Head of caudate nucleus (tissue), 42 donors: ENCODE measurements around the gene GPX4.

Experiments
- DNase-seq, 42 donors: peaks; one replicate each; pipeline versions ENCODE4 v3.0.0 to v3.0.0-alpha.2; 2020 to 2021; ENCODE audit warnings: mixed read lengths in 7 of 42
- intact Hi-C: fragments of 100-400 bp; cut with DNase I; formaldehyde crosslinking; loops from one replicate; pipeline ENCODE4 v1.15.0; 2022

Gene GPX4, protein sequence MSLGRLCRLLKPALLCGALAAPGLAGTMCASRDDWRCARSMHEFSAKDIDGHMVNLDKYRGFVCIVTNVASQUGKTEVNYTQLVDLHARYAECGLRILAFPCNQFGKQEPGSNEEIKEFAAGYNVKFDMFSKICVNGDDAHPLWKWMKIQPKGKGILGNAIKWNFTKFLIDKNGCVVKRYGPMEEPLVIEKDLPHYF

DNA sequence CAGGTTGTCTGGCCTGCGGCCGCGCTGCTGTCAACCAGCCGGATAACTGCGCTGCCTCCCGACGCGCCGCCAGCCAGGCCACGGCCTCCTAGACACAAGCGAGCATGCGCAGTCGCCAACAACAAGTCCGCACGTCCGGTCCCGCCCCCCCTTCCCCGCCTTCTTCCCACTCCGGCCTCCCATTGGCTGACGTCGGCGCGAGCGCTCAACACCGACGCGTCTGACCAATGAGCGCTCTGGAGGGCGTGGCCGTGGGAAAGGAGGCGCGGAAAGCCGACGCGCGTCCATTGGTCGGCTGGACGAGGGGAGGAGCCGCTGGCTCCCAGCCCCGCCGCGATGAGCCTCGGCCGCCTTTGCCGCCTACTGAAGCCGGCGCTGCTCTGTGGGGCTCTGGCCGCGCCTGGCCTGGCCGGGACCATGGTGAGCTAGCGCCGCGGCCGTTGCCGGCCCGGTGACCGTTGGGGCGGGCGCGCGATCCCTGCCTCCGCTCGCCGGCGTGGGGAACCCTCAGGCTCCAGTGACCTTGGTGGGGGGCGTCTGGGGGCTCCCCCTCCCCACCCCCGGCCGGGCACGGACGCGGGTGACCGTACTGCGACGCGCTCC lies at the start of gene GPX4:
TSS of gene GPX4 (plus strand) at position 287 of the 603 bp plus-strand sequence. CDS start at position 337, 50 bp downstream.
- intact Hi-C loops: no loop called here
- peak; percentile 96 to 100 (median 99) for DNase-seq

DNA sequence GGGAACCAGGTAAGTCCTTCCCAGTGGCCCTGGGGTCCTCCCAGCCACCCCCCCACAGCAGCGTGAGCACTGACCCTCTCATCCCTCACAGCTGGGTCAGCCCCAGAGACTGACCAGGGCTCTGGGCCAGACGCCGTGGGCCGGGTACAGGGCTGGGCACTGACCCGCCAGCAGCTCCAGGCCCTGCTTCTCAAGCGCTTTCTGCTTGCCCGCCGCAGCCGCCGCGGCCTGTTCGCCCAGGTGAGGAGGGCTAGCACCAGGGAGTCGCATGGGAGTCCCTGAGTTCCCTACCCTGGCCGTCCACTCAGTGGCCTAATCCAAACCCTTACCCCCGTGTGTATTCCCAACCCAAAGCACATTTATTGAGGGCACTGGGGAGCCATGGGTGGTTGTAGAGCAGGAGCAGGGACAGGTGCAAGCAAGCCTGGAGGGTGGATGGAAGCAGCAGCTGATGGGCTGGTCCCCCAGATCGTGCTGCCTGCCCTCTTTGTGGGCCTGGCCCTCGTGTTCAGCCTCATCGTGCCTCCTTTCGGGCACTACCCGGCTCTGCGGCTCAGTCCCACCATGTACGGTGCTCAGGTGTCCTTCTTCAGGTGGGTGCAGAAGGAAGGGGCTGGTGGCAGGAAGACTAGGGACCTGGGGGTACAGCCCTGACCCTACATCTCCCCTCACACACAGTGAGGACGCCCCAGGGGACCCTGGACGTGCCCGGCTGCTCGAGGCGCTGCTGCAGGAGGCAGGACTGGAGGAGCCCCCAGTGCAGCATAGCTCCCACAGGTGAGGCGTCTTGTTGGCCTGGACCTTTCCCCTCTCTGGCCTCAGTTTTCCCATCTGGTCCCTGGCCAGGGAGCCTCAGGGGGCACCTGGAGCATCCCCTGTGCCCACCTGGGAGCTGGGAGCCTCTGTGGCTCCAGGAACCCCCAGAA lies 49.4 kb upstream of the GPX4 start:
- intact Hi-C loops: no loop called here
- DNase-seq: no peak

DNA sequence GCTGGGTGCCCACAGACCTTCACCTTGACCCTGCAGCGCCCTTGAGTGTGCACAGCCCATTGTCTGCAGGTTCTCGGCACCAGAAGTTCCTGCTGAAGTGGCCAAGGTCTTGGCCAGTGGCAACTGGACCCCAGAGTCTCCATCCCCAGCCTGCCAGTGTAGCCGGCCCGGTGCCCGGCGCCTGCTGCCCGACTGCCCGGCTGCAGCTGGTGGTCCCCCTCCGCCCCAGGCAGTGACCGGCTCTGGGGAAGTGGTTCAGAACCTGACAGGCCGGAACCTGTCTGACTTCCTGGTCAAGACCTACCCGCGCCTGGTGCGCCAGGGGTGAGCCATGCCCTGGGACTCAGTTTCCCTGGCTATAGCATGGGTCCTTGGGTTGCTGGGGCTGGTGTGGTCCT lies 48.8 kb upstream of the GPX4 start:
- DNase-seq: no peak

DNA sequence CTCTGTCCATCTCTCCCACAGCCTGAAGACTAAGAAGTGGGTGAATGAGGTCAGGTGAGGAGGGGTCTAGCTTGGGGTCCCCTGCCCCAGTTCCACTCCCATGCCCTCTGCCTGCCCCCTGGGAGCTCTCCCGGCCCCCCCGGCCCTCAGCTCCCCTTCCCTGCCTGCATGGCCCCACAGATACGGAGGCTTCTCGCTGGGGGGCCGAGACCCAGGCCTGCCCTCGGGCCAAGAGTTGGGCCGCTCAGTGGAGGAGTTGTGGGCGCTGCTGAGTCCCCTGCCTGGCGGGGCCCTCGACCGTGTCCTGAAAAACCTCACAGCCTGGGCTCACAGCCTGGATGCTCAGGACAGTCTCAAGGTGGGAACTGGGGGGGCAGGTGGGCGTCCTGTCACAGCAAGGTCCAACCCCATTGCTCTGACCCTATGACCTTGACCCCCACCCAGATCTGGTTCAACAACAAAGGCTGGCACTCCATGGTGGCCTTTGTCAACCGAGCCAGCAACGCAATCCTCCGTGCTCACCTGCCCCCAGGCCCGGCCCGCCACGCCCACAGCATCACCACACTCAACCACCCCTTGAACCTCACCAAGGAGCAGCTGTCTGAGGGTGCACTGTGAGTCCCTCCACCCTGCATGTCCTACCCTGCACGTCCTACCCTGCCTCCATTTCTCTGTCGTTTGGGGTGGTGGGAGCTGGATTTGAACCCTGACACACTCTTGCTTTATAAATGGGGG lies 47.7 kb upstream of the GPX4 start:
- no peak for DNase-seq
- intact Hi-C loops: no loop called here

More for the DNA sequence above, 48.8 kb upstream of the GPX4 start:
- intact Hi-C loops: no loop called here

DNA sequence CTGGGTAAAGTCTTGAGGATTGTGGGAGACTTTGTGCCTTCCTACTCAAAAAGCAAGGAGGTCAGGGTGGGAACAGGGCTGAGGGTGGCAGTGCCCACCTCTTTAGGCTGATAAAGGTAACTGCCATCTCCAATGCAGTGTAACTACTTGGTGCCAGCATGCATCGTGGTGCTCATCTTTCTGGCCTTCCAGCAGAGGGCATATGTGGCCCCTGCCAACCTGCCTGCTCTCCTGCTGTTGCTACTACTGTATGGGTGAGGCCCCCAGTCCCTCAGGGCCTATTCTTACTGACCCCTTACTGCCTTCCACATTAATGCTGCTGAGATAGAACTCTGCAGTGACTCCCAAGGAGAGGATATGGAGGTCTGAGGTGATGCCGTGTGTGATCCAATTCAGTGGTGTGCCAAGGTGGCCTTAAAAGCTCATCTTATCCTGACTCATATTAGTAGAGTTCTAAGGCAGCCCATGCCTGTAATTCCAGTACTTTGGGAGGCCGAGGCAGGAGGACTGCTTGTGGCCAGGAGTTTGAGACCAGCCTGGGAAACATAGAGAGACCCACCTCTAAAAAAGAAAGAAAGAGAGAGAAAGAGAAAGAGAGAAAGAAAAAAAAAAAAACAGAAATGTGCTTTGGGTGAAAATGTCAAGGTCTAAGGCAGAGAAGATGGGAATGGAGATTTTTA lies 46.5 kb upstream of the GPX4 start:
- intact Hi-C loops: no loop called here
- DNase-seq: no peak

DNA sequence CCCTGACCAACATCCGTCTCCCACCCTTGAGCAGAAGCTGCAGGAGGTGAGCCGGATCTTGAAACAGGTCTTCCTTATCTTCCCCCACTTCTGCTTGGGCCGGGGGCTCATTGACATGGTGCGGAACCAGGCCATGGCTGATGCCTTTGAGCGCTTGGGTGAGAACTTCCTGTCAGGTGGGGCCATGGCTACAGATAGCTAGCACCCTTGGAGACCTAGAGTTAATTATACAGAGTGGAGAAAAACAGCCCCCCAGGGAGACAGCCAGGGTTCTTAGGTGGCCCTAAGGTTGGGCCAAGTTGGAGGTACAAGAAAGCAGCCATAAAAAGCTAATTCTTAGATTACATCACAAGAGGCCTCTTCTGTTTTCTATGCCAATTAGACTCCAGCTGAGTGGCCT lies 45.7 kb upstream of the GPX4 start:
- no peak for DNase-seq
- intact Hi-C loops: no loop called here

DNA sequence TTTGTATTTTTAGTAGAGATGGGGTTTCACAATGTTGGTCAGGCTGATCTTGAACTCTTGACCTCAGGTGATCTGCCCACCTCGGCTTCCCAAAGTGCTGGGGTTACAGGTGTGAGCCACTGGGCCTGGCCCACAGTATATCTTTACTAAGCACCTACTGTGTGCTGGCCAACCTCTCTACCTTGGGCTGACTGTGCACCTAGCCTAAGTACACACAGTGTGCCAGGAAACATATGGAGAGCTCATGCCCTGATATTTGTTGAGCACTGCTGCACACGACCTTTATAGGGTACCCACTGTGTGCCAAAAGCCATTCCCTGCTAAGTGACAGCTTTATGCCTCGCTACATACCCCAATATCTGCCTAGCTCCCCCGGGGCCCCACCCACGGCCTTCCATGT lies 43.1 kb upstream of the GPX4 start:
- intact Hi-C loops: no loop called here
- DNase-seq: no peak

DNA sequence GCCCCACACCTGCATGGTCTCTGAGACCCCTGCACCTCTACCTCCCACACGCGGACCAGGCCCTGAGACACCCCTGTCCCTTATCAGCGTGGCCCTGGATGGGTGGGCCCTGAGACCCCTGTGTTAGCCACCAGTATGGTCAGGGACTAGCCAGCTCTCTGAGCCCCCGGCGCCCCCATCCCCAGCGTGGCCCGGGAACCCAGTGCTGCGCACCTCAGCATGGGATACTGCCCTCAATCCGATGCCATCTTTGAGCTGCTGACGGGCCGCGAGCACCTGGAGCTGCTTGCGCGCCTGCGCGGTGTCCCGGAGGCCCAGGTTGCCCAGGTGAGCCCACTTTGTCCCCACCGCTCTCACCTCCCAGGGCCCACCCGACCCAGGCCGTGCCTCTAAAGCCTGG lies 41.8 kb upstream of the GPX4 start:
- DNase-seq: no peak

DNA sequence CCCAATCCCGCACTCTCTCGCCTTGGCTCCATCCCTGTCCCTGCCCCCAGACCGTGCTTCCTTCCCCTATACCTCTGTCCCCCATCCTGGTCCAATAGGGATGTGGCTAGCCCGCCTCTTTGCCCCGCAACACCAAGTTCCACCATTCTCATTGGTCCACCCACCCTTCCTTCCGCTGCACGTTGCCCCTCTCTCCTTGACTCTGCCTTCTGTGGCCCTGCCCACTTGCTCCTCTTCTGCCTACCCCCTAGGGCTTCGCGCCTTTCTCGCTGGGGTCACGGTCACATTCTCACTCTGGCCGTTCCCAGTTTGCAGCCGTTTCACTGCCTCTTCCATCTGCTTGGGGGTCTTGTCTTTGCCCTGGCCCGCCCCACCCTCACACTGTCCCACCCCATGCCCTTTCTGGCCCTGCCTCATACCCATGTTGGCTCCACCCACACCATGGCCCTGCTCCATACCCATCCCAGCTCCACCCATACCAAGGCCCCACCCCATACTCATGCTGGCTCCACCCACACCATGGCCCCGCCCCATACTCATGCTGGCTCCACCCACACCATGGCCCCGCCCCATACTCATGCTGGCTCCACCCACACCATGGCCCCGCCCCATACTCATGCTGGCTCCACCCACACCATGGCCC lies 41.3 kb upstream of the GPX4 start:
- DNase-seq: no peak
- intact Hi-C loops: no loop called here

More for the DNA sequence above, 41.8 kb upstream of the GPX4 start:
- intact Hi-C loops: no loop called here

DNA sequence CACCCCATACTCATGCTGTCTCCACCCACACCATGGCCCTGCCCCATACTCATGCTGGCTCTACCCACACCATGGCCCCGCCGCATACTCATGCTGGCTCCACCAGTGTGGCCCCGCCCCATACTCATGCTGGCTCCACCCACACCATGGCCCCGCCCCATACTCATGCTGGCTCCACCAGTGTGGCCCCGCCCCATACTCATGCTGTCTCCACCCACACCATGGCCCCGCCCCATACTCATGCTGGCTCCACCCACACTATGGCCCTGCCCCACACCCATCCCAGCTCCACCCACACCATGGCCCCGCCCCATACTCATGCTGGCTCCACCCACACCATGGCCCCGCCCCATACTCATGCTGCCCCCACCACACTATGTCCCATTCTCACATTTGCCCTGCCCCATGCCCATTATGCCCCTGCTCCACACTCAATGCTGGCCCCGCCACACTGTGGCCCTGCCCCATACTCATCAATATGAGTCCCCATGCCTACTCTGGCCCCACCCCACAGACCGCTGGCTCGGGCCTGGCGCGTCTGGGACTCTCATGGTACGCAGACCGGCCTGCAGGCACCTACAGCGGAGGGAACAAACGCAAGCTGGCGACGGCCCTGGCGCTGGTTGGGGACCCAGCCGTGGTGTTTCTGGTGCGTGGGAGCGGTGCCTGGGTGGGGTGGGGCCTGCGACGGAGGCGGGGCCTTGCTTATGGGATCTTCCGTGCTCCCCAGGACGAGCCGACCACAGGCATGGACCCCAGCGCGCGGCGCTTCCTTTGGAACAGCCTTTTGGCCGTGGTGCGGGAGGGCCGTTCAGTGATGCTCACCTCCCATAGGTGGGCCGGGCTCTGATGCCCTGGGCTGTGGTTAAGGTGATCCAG lies 40.5 kb upstream of the GPX4 start:
- DNase-seq: no peak
- intact Hi-C loops: no loop called here

DNA sequence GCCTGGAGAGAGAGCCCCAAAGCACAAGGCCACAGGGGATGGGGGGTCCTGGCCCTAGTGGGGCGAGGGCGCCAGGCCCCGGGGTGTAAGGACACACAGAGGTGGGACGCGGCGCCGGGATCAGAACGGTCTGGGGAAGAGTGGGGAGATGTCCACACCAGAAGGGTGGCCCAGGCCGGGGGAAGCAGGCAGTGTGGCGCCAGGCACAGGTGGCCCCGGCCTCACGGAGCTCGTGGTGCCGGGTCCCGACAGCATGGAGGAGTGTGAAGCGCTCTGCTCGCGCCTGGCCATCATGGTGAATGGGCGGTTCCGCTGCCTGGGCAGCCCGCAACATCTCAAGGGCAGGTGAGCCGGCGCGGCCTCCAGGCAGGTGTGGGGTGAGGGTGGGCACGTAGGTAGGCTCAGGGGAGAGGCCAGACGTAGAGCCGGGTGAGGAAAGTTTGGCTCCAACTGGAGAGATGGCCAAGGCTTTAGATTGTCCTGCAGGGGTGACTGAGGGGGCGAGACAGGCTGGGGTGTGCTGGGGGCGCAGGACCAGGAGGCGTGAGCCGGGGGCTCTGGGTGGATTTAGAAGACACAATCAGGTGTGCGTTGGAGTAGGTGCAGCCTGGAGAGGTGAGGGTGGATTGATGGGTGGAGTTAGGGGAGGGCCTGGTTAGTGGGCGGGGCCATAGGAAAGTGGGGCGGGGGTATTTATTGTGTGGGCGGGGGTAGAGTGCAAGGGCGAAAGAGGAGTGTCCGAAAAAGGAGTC lies 39.7 kb upstream of the GPX4 start:
- intact Hi-C loops: no loop called here
- DNase-seq: no peak

DNA sequence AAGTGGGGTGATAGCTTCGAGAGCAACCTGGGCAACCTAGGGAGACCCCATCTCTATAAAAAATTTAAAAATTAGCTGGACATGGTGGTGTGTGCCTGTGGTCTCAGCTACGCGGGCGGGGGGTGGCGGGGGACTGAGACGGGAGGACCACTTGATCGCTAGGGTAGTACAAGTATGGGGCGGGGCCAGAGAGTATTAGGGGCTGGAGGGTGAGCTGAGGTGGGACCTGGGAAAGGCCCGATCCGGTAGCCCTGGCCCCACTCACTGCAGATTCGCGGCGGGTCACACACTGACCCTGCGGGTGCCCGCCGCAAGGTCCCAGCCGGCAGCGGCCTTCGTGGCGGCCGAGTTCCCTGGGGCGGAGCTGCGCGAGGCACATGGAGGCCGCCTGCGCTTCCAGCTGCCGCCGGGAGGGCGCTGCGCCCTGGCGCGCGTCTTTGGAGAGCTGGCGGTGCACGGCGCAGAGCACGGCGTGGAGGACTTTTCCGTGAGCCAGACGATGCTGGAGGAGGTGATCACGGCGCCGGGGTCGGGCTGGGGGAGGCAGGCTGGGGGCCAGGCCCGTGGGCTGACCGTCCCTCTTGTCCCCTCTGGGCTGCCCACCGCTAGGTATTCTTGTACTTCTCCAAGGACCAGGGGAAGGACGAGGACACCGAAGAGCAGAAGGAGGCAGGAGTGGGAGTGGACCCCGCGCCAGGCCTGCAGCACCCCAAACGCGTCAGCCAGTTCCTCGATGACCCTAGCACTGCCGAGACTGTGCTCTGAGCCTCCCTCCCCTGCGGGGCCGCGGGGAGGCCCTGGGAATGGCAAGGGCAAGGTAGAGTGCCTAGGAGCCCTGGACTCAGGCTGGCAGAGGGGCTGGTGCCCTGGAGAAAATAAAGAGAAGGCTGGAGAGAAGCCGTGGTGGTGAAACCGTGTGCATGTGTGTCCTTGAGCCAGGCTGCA lies 38.9 kb upstream of the GPX4 start:
- intact Hi-C loops: no loop called here
- peak in 32 of 42 donors; percentile 16 to 74 (median 56) for DNase-seq

DNA sequence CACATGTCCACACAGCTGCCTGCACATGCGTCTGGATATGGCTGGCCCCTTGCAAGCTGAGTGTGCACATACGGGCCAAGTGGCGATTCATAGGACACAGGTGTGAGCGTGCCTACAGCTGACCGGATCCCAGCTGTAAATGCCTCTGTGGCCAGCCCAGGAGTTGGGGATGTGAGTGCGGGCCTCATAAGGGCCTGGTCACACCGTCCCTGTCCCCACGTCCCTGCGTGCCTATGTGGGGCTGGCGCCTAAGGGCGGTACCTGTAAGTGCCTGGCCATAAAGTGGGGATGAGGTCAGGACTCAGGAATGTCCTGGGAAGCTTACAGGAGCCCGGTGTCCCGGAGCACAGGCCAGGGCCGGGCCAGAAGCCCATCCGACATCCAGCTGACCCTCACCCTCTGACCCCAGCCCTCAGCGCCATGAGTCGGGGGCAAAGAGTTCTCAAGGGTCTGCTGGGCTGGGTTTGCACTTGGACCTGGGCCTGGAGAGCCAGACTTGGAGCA lies 38.1 kb upstream of the GPX4 start:
- DNase-seq: no peak
- intact Hi-C loops: no loop called here

DNA sequence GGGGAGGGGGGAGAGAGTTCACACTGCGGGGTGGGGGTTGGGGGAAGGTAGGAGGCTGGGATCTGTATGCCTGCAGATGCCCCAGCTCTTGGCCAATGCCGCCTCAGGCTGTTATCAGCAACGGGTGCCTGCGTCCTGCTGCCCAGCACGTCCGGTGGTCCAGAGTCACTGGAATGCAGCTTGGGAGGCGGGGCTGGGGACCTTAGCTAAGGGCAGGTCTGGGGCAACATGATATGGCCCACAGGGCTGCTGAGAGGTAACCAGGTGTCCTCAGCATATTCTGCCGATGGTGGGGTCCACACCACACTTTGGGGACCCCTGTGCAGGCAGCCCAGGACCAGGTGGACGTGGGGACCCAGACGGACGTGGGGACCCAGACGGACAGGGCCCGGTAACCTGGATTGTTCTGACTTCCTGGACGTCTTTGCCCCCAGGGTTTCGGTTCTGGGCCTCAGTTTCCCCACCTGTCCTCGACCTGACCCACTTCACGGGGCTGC lies 37.5 kb upstream of the GPX4 start:
- no peak for DNase-seq
- intact Hi-C loops: no loop called here

DNA sequence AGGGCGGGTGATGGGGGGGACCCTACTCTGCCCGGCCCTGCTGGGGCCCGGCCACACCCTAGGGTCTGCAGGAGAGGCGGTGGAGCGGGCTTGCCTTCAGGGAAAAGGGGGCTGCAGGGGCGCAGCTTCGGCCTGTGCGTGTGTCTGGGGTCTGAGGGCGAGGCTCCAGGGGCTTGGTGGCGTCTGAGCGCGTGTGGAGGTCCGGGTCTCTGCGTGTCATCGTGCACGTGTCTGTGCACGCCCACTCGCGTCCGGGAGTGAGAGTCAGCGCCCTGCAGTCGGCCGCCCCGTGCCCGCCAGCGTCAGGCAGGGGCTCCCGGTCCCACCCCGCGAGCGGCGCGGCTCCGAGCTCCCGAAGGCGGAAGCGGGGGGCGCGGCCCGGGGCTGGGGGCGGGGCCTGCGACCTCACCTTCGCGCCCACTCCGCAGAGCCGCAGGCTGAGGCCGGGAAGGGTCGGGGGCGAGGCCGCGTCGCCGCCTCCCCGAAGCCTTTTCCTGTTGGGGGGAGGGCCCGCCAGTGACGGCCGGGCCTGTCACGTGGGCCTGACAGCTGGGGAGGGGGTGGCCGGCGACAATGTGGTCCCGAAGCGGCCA lies 37.0 kb upstream of the GPX4 start, which contains the start of gene ARHGAP45:
TSS of gene ARHGAP45 (plus strand) at position 420 of the 593 bp plus-strand sequence. CDS start 239 bp downstream, outside the sequence.
- peak in 6 of 42 donors; percentile 23 to 42 (median 32) for DNase-seq
- intact Hi-C loops: no loop called here
